ENCODE measurements around the gene CDC42EP5. TPM values are rescaled to one million over a fixed set of nuclear protein-coding genes. Genes with fewer than 3 reads are reported as not detected.

The CDC42EP5 gene
- total and polyA plus RNA-seq, 3 donors from 2014 or later, result 7.8 to 11.9 (median 10.2) TPM

GRCh38 chr19:54422136-54422535, 51.0 kb downstream of the CDC42EP5 start:
- Histone ChIP-seq H3K4me1 (peaks cover 25% of the 10 kb centered on the region), H3K36me3 (ENCODE audit: low read depth, missing control alignments) (no peaks in the 10 kb centered on the region), H3K27ac (peak overlapping the region; percentile 24 to 32), H3K9me3 (no peaks in the 10 kb centered on the region), H3K27me3 (no peaks in the 10 kb centered on the region), H3K4me3 (no peak overlapping the region)
- intact Hi-C loops (cut with DNase I; ENCODE audit: low total_unique reads), result no loop called here
- no peak for DNase-seq
- WGBS, 2 donors, result 79 to 100% methylated on average over 1 to 20 of the region's 20 CpGs
- TF ChIP-seq CTCF (IDR thresholded peaks at IDR 0.05), result no peak
- TF ChIP-seq POLR2A (IDR thresholded peaks at IDR 0.05), result no peak

DNA sequence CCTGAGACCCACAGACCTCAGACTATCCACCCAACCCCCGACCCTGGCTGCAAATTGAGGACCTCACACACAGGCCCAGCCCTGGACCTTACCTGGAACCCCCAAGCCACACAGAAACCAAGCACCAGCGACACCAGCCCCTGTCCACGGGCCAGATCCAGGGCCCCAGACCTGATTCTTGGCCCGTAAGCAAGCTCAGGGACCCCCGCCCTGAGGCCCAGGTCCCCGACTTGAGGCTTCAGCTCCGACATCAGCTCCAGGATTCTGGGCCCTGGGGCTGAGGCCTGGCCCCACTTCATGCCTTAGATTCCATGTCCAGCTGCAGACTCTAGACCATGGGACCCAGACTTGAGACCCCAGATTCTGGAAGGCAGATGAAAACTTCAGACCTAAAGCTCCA, 51.6 kb downstream of the CDC42EP5 start:
- H3K36me3 ChIP-seq (ENCODE audit: low read depth, missing control alignments), result no peaks in the 10 kb centered on the region
- H3K27me3 ChIP-seq, result no peaks in the 10 kb centered on the region
- peaks cover 25% of the 10 kb centered on the region for H3K4me1 ChIP-seq
- intact Hi-C loops (cut with DNase I; ENCODE audit: low total_unique reads), result no loop called here
- DNase-seq, result no peak
- no peak overlapping the region for H3K4me3 ChIP-seq
- TF ChIP-seq POLR2A (IDR thresholded peaks at IDR 0.05), result no peak
- TF ChIP-seq CTCF (IDR thresholded peaks at IDR 0.05), result no peak
- no peaks in the 10 kb centered on the region for H3K9me3 ChIP-seq
- WGBS, 2 donors, result 88 to 96% methylated on average over 4 to 7 of the region's 7 CpGs
- H3K27ac ChIP-seq, result peak overlapping the region; percentile 32 to 73

- Histone ChIP-seq H3K36me3 (ENCODE audit: low read depth, missing control alignments) (no peaks in the 10 kb centered on the region), H3K27me3 (no peaks in the 10 kb centered on the region)
- intact Hi-C loops (cut with DNase I; ENCODE audit: low total_unique reads), result no loop called here
These were observed 52.0 kb downstream of the CDC42EP5 start for GRCh38 chr19:54421169-54421516.

GRCh38 chr19:54420383-54421168, 52.5 kb downstream of the CDC42EP5 start:
- no peaks in the 10 kb centered on the region for H3K27me3 ChIP-seq
- H3K27ac ChIP-seq, result peak overlapping the region; percentile 32 to 73
- 28 to 33% methylated on average over 15 to 37 of the region's 37 CpGs for WGBS, 2 donors

More at GRCh38 chr19:54421169-54421516, 52.0 kb downstream of the CDC42EP5 start:
- TF ChIP-seq CTCF (IDR thresholded peaks at IDR 0.05), result no peak
- TF ChIP-seq POLR2A (IDR thresholded peaks at IDR 0.05), result no peak
- H3K4me1 ChIP-seq, result peaks cover 25% of the 10 kb centered on the region
- 31 to 47% methylated on average over 6 to 9 of the region's 9 CpGs for WGBS, 2 donors
- H3K4me3 ChIP-seq, result no peak overlapping the region
- DNase-seq, result no peak
- no peaks in the 10 kb centered on the region for H3K9me3 ChIP-seq
- peak overlapping the region; percentile 32 to 73 for H3K27ac ChIP-seq

More at GRCh38 chr19:54420383-54421168, 52.5 kb downstream of the CDC42EP5 start:
- peak; percentile 94 for DNase-seq
- Histone ChIP-seq H3K4me1 (peaks cover 25% of the 10 kb centered on the region), H3K36me3 (ENCODE audit: low read depth, missing control alignments) (no peaks in the 10 kb centered on the region), H3K9me3 (no peaks in the 10 kb centered on the region), H3K4me3 (no peak overlapping the region)
- TF ChIP-seq CTCF (IDR thresholded peaks at IDR 0.05), result no peak
- no peak for TF ChIP-seq POLR2A (IDR thresholded peaks at IDR 0.05)
- intact Hi-C loops (cut with DNase I; ENCODE audit: low total_unique reads), result no loop called here
